Activated naive CD4-positive, alpha-beta T cell treated with anti-CD3 and anti-CD28 coated beads, Interleukin-2, amount 50 U/mL, for 72 hours (primary cell): ENCODE data around the gene DIAPH3. TPM values are rescaled to one million over a fixed set of nuclear protein-coding genes. Genes with fewer than 3 reads are reported as not detected.
A peak's percentile ranks its signal among the peaks of the same experiment; 100 is the strongest.
"Not testable (repeated sequence)": the region's sequence is repeated elsewhere in the genome, so short reads cannot be mapped to it uniquely, and the experiment has no call there.

Experiments
- ATAC-seq, 2 donors: fragments of 150-1000 bp; cut with Tn5 transposase; 2 replicates each; pipeline ENCODE4 v1.10.0; 2021; ENCODE audit warnings: mild to moderate bottlenecking in 2 of 2, moderate library complexity in 2 of 2
- DNase-seq, 2 donors: peaks; one replicate each; pipeline ENCODE4 v3.0.0; 2021 to 2022; ENCODE audit warnings: low spot score in 2 of 2
- H3K27ac Mint-ChIP-seq, 2 donors: one replicate each; pipeline ENCODE4 v1.8.0; 2022; ENCODE audit warnings: mild to moderate bottlenecking in 2 of 2, mixed read lengths in 2 of 2
- H3K36me3 Mint-ChIP-seq, 2 donors: one replicate each; pipeline ENCODE4 v1.8.0; 2022; ENCODE audit warnings: mixed read lengths in 2 of 2
- H3K9me3 Mint-ChIP-seq, 2 donors: one replicate each; pipeline ENCODE4 v1.8.0; 2022; ENCODE audit warnings: mixed read lengths in 2 of 2
- total RNA-seq, 2 donors: library from RNA; stranded (reverse); gene quantifications; one replicate each; pipeline ENCODE4 v1.2.3, GENCODE V29; 2022

Gene DIAPH3
- 10 to 100 TPM; 31.3 to 36.8 TPM for total RNA-seq

- Mint-ChIP-seq H3K27ac (peak within 1 kb of the TSS; percentile 96 to 98), H3K36me3 (peaks cover 20 to 38% of the 10 kb centered on the region in 2 donors), H3K9me3 (peaks cover 0 to 5% of the 10 kb centered on the region in 2 donors)
- ATAC-seq (peak; percentile 97 to 99), DNase-seq (peak; percentile 95 to 97)
Measured at GRCh38 chr13:60163478-60164233, at the start of gene DIAPH3. Gene DIAPH3, minus strand, starts transcription at chr13:60163928. Its CDS starts 162 bp downstream, at chr13:60163766.

GRCh38 chr13:60213236-60213744 lies 49.6 kb upstream of the DIAPH3 start:
- DNase-seq = no peak
- Mint-ChIP-seq H3K9me3 (no peaks in the 10 kb centered on the region), H3K27ac (no peak overlapping the region), H3K36me3 (no peaks in the 10 kb centered on the region)
- no peak for ATAC-seq

GRCh38 chr13:60211548-60211947 lies 47.8 kb upstream of the DIAPH3 start:
- no peak overlapping the region for H3K27ac Mint-ChIP-seq
- ATAC-seq (no peak), DNase-seq (no peak)
- no peaks in the 10 kb centered on the region for H3K9me3 Mint-ChIP-seq
- no peaks in the 10 kb centered on the region for H3K36me3 Mint-ChIP-seq

- no peaks in the 10 kb centered on the region for H3K9me3 Mint-ChIP-seq
- no peak for ATAC-seq
- no peak for DNase-seq
- no peak overlapping the region for H3K27ac Mint-ChIP-seq
- H3K36me3 Mint-ChIP-seq = no peaks in the 10 kb centered on the region
Measured at GRCh38 chr13:60210510-60211330, 47.0 kb upstream of the DIAPH3 start.

GRCh38 chr13:60205499-60205898 lies 41.8 kb upstream of the DIAPH3 start:
- not testable (repeated sequence) for ATAC-seq

GRCh38 chr13:60201286-60201685 lies 37.6 kb upstream of the DIAPH3 start:
- DNase-seq (no peak), ATAC-seq (no peak)
- Mint-ChIP-seq H3K9me3 (no peaks in the 10 kb centered on the region), H3K27ac (no peak overlapping the region), H3K36me3 (no peaks in the 10 kb centered on the region)

More at GRCh38 chr13:60205499-60205898, 41.8 kb upstream of the DIAPH3 start:
- H3K27ac Mint-ChIP-seq, H3K36me3 Mint-ChIP-seq, H3K9me3 Mint-ChIP-seq, DNase-seq: not testable (repeated sequence)

GRCh38 chr13:60195893-60196292 lies 32.2 kb upstream of the DIAPH3 start:
- not testable (repeated sequence) for H3K27ac Mint-ChIP-seq, DNase-seq, ATAC-seq, H3K9me3 Mint-ChIP-seq, H3K36me3 Mint-ChIP-seq

GRCh38 chr13:60182907-60183306 lies 19.2 kb upstream of the DIAPH3 start:
- H3K36me3 Mint-ChIP-seq = no peaks in the 10 kb centered on the region
- no peak overlapping the region for H3K27ac Mint-ChIP-seq
- H3K9me3 Mint-ChIP-seq = no peaks in the 10 kb centered on the region

GRCh38 chr13:60178327-60178726 lies 14.6 kb upstream of the DIAPH3 start:
- H3K27ac Mint-ChIP-seq = no peak overlapping the region
- ATAC-seq = no peak
- no peaks in the 10 kb centered on the region for H3K9me3 Mint-ChIP-seq
- no peak for DNase-seq
- H3K36me3 Mint-ChIP-seq = no peaks in the 10 kb centered on the region

More at GRCh38 chr13:60182907-60183306, 19.2 kb upstream of the DIAPH3 start:
- ATAC-seq (no peak), DNase-seq (no peak)

GRCh38 chr13:60175571-60175970 lies 11.8 kb upstream of the DIAPH3 start:
- no peak overlapping the region for H3K27ac Mint-ChIP-seq
- ATAC-seq = no peak
- no peaks in the 10 kb centered on the region for H3K9me3 Mint-ChIP-seq
- DNase-seq = no peak
- no peaks in the 10 kb centered on the region for H3K36me3 Mint-ChIP-seq

GRCh38 chr13:60174113-60174512 lies 10.4 kb upstream of the DIAPH3 start:
- Mint-ChIP-seq H3K9me3 (no peaks in the 10 kb centered on the region), H3K27ac (no peak overlapping the region), H3K36me3 (no peaks in the 10 kb centered on the region)
- DNase-seq (no peak), ATAC-seq (no peak)

GRCh38 chr13:60172111-60172510 lies 8.4 kb upstream of the DIAPH3 start:
- DNase-seq (no peak), ATAC-seq (no peak)
- H3K36me3 Mint-ChIP-seq = no peaks in the 10 kb centered on the region
- no peak overlapping the region for H3K27ac Mint-ChIP-seq
- no peaks in the 10 kb centered on the region for H3K9me3 Mint-ChIP-seq

- DNase-seq (no peak), ATAC-seq (no peak)
- Mint-ChIP-seq H3K27ac (no peak overlapping the region), H3K36me3 (no peaks in the 10 kb centered on the region), H3K9me3 (no peaks in the 10 kb centered on the region)
Measured at GRCh38 chr13:60170414-60170813, 6.7 kb upstream of the DIAPH3 start.

- DNase-seq (no peak), ATAC-seq (no peak)
- no peaks in the 10 kb centered on the region for H3K9me3 Mint-ChIP-seq
- H3K36me3 Mint-ChIP-seq = peaks cover under 1 to 2% of the 10 kb centered on the region in 2 donors
- H3K27ac Mint-ChIP-seq = no peak overlapping the region
Measured at GRCh38 chr13:60169239-60170031, 5.7 kb upstream of the DIAPH3 start.

GRCh38 chr13:60167121-60167520 lies 3.4 kb upstream of the DIAPH3 start:
- Mint-ChIP-seq H3K36me3 (peaks cover 10 to 14% of the 10 kb centered on the region in 2 donors), H3K9me3 (no peaks in the 10 kb centered on the region), H3K27ac (no peak overlapping the region)
- DNase-seq (no peak), ATAC-seq (no peak)

- Mint-ChIP-seq H3K9me3 (peaks cover 0 to 5% of the 10 kb centered on the region in 2 donors), H3K36me3 (peaks cover 20 to 21% of the 10 kb centered on the region in 2 donors), H3K27ac (peak overlapping the region in 1 of 2 donors; percentile 98)
- ATAC-seq = no peak
- DNase-seq = no peak
Measured at GRCh38 chr13:60165391-60166099, 1.8 kb upstream of the DIAPH3 start.
